ENCODE data around the gene WASF2. TPM values are rescaled to one million over a fixed set of nuclear protein-coding genes. Genes with fewer than 3 reads are reported as not detected.

The WASF2 gene
- total RNA-seq, 1 experiment from 2014 or later: 104 TPM

DNA sequence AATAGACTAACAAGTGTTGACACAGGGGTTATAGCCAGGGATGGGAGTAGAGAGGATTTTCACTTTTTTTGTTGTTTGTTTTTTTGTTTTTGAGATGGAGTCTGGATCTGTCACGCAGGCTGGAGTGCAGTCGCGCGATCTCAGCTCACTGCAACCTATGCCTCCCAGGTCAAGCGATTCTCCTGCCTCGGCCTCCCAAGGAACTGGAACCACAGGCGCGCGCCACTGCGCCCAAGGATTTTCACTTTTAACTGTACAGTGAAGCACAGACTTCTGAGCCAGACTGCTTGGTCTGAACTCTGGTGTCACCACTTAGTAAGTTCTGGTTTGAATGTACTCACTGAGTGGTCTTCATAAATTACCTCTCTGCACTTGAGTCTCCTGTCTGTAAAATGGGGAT lies 40.2 kb upstream of the WASF2 start (continued):
- no peak for TF ChIP-seq SMAD4 (CRISPR knock-in tag; IDR thresholded peaks at IDR 0.05)
- TF ChIP-seq, protein P1, sequence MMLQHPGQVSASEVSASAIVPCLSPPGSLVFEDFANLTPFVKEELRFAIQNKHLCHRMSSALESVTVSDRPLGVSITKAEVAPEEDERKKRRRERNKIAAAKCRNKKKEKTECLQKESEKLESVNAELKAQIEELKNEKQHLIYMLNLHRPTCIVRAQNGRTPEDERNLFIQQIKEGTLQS (CRISPR knock-in tag; conservative IDR thresholded peaks at IDR 0.05): no peak
- TF ChIP-seq GRHL2 (CRISPR knock-in tag; IDR thresholded peaks at IDR 0.05; ENCODE audit: insufficient replicate concordance, severe bottlenecking): no peak
- TF ChIP-seq, protein P2, sequence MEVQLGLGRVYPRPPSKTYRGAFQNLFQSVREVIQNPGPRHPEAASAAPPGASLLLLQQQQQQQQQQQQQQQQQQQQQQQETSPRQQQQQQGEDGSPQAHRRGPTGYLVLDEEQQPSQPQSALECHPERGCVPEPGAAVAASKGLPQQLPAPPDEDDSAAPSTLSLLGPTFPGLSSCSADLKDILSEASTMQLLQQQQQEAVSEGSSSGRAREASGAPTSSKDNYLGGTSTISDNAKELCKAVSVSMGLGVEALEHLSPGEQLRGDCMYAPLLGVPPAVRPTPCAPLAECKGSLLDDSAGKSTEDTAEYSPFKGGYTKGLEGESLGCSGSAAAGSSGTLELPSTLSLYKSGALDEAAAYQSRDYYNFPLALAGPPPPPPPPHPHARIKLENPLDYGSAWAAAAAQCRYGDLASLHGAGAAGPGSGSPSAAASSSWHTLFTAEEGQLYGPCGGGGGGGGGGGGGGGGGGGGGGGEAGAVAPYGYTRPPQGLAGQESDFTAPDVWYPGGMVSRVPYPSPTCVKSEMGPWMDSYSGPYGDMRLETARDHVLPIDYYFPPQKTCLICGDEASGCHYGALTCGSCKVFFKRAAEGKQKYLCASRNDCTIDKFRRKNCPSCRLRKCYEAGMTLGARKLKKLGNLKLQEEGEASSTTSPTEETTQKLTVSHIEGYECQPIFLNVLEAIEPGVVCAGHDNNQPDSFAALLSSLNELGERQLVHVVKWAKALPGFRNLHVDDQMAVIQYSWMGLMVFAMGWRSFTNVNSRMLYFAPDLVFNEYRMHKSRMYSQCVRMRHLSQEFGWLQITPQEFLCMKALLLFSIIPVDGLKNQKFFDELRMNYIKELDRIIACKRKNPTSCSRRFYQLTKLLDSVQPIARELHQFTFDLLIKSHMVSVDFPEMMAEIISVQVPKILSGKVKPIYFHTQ (CRISPR knock-in tag; IDR thresholded peaks at IDR 0.05): no peak
- TF ChIP-seq, protein P3, sequence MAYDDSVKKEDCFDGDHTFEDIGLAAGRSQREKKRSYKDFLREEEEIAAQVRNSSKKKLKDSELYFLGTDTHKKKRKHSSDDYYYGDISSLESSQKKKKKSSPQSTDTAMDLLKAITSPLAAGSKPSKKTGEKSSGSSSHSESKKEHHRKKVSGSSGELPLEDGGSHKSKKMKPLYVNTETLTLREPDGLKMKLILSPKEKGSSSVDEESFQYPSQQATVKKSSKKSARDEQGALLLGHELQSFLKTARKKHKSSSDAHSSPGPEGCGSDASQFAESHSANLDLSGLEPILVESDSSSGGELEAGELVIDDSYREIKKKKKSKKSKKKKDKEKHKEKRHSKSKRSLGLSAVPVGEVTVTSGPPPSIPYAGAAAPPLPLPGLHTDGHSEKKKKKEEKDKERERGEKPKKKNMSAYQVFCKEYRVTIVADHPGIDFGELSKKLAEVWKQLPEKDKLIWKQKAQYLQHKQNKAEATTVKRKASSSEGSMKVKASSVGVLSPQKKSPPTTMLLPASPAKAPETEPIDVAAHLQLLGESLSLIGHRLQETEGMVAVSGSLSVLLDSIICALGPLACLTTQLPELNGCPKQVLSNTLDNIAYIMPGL (CRISPR knock-in tag; IDR thresholded peaks at IDR 0.05): no peak
- TF ChIP-seq, protein P4, sequence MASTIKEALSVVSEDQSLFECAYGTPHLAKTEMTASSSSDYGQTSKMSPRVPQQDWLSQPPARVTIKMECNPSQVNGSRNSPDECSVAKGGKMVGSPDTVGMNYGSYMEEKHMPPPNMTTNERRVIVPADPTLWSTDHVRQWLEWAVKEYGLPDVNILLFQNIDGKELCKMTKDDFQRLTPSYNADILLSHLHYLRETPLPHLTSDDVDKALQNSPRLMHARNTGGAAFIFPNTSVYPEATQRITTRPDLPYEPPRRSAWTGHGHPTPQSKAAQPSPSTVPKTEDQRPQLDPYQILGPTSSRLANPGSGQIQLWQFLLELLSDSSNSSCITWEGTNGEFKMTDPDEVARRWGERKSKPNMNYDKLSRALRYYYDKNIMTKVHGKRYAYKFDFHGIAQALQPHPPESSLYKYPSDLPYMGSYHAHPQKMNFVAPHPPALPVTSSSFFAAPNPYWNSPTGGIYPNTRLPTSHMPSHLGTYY (CRISPR knock-in tag; IDR thresholded peaks at IDR 0.05): no peak
- TF ChIP-seq ZNF138 (CRISPR knock-in tag; conservative IDR thresholded peaks at IDR 0.05): no peak
- TF ChIP-seq, protein P5, sequence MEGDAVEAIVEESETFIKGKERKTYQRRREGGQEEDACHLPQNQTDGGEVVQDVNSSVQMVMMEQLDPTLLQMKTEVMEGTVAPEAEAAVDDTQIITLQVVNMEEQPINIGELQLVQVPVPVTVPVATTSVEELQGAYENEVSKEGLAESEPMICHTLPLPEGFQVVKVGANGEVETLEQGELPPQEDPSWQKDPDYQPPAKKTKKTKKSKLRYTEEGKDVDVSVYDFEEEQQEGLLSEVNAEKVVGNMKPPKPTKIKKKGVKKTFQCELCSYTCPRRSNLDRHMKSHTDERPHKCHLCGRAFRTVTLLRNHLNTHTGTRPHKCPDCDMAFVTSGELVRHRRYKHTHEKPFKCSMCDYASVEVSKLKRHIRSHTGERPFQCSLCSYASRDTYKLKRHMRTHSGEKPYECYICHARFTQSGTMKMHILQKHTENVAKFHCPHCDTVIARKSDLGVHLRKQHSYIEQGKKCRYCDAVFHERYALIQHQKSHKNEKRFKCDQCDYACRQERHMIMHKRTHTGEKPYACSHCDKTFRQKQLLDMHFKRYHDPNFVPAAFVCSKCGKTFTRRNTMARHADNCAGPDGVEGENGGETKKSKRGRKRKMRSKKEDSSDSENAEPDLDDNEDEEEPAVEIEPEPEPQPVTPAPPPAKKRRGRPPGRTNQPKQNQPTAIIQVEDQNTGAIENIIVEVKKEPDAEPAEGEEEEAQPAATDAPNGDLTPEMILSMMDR (IDR thresholded peaks at IDR 0.05): no peak

DNA sequence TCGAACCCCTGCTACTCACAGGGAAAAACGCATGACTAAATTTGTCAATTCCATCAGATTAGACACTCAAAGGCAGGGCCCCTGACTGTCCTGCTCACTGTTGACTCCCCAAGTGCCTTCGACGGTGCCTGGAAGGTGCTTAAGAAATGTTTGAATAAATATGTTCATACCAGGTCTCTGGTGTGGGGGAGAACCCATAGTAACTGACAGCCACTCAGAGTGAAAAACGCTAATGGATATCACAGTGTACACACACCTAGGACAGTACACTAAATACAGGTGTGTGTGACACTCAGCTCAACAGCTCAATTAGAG lies 39.7 kb upstream of the WASF2 start:
- H3K27ac Mint-ChIP-seq: peak overlapping the region; percentile 91
- H3K4me3 Mint-ChIP-seq: peak overlapping the region; percentile 31
- H3K27me3 Mint-ChIP-seq (ENCODE audit: low read depth): no peaks in the 10 kb centered on the region; the same call in 1 of the 2 replicates
- POLR2A ChIA-PET: interaction anchor here (1.3 kb wide), 1 partner anchor 113 kb away, joined by 3 read pairs; no protein-coding TSS in a partner anchor
- no peaks in the 10 kb centered on the region for H3K9me3 Mint-ChIP-seq
- H3K4me1 Mint-ChIP-seq: peaks cover 52% of the 10 kb centered on the region
- DNase-seq (ENCODE audit: low spot score) (no peak), ATAC-seq (no peak)
- H3K36me3 Mint-ChIP-seq: no peaks in the 10 kb centered on the region
- TF ChIP-seq CREM (CRISPR knock-in tag; IDR thresholded peaks at IDR 0.05) (no peak), KAT7 (CRISPR knock-in tag; IDR thresholded peaks at IDR 0.05; ENCODE audit: borderline replicate concordance) (no peak), ZNF423 (CRISPR knock-in tag; IDR thresholded peaks at IDR 0.05) (no peak), SMAD3 (CRISPR knock-in tag; IDR thresholded peaks at IDR 0.05; ENCODE audit: borderline replicate concordance) (no peak), NFATC4 (CRISPR knock-in tag; IDR thresholded peaks at IDR 0.05) (no peak), ZNF416 (CRISPR knock-in tag; IDR thresholded peaks at IDR 0.05) (no peak), EMX1 (CRISPR knock-in tag; IDR thresholded peaks at IDR 0.05) (no peak), ZNF138 (CRISPR knock-in tag; conservative IDR thresholded peaks at IDR 0.05) (no peak), IRF2 (CRISPR knock-in tag; IDR thresholded peaks at IDR 0.05; ENCODE audit: borderline replicate concordance, low read depth) (no peak), RORB (CRISPR knock-in tag; IDR thresholded peaks at IDR 0.05) (no peak)
- TF ChIP-seq, protein P6, sequence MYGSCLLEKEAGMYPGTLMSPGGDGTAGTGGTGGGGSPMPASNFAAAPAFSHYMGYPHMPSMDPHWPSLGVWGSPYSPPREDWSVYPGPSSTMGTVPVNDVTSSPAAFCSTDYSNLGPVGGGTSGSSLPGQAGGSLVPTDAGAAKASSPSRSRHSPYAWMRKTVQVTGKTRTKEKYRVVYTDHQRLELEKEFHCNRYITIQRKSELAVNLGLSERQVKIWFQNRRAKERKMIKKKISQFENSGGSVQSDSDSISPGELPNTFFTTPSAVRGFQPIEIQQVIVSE (CRISPR knock-in tag; IDR thresholded peaks at IDR 0.05; ENCODE audit: borderline replicate concordance): no peak
- TF ChIP-seq, protein P7, sequence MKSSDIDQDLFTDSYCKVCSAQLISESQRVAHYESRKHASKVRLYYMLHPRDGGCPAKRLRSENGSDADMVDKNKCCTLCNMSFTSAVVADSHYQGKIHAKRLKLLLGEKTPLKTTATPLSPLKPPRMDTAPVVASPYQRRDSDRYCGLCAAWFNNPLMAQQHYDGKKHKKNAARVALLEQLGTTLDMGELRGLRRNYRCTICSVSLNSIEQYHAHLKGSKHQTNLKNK (CRISPR knock-in tag; IDR thresholded peaks at IDR 0.05): no peak
- TF ChIP-seq, protein P3 (CRISPR knock-in tag; IDR thresholded peaks at IDR 0.05): no peak
- CTCF ChIA-PET: interaction anchor here (1.0 to 2.6 kb wide), 5 partner anchors 27 to 233 kb away, joined by 3 to 26 read pairs (median 5); no protein-coding TSS in a partner anchor

Data from WTC11 (cell line).